HG02885 (cell line): ENCODE measurements around the gene HPSE2.
"Not testable (repeated sequence)": the region's sequence is repeated elsewhere in the genome, so short reads cannot be mapped to it uniquely, and the experiment has no call there.

Experiments used
- ATAC-seq: cut with Tn5 transposase; IDR thresholded peaks from one replicate; pipeline ENCODE4 v1.9.1; 2021; ENCODE audit warnings: mild to moderate bottlenecking; ENCODE audit not compliant: unreplicated experiment, poor library complexity

HPSE2 gene

DNA sequence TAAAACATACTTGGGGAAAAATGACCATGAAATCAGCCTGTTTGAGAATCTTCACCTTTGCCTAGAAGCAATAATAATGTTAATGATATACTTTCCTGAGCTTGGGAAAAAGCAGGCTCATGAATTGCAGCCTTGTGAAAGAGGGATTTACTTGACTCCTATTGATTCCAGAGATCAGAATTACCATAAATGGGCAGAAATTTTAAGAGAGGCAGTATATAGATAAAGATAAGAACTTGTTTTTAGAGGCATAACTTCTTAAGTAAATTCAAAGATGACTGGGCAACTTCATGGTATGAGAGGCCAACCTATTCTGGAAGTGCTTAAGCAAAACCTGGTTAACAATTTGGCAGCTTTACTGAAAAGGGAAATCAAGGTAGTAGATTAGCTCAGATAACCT is 225.4 kb downstream of the HPSE2 start:
- ATAC-seq, result no peak

- no peak for ATAC-seq
Observed at GRCh38 chr10:99008054-99008453, 227.6 kb downstream of the HPSE2 start.

DNA sequence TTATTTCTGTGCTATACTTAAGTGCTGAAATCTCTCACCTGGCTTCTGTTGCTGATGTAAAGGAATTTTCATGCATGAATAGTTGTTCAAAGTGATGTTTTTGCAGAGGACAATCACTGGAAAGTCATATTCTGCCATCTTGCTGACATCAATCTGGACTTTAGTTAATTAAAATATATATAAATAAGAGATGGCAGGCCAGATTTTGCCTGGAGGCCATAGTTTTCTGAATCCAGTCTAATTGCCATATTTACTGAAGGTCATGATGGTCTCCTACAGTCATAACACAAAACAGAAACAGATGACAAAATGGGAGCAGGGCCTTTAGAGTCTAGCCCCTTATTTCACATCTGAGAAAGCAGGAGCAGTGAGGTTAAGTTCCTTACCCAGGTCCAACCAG is 228.2 kb downstream of the HPSE2 start:
- no peak for ATAC-seq

- no peak for ATAC-seq
Observed at GRCh38 chr10:99005254-99005653, 230.4 kb downstream of the HPSE2 start.

- ATAC-seq, result no peak
Observed at GRCh38 chr10:99004738-99005137, 230.9 kb downstream of the HPSE2 start.

- no peak for ATAC-seq
Observed at GRCh38 chr10:99002392-99002791, 233.3 kb downstream of the HPSE2 start.

- ATAC-seq, result no peak
Observed at GRCh38 chr10:98997596-98997995, 238.1 kb downstream of the HPSE2 start.

DNA sequence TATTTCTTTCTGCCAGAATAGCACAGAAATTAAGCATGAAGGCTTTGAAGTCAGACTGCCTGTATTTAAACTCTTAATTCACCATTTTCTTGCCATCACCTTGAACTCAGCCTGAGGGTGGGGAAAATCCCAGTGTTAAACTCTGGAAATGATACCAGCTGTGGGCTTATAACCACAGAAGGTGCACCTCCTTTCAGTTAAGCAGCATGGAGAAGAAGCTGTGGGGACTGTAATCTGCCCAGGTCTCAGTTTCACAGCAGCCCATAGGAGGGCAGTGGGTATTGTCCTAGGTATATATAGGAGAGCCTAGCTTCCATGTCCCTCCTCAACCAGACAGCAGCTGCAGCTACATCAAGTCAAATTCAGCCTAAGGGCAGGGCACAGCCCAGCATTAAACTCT is 241.6 kb downstream of the HPSE2 start:
- ATAC-seq, result no peak

GRCh38 chr10:98983751-98984150 is 251.9 kb downstream of the HPSE2 start:
- ATAC-seq, result not testable (repeated sequence)

DNA sequence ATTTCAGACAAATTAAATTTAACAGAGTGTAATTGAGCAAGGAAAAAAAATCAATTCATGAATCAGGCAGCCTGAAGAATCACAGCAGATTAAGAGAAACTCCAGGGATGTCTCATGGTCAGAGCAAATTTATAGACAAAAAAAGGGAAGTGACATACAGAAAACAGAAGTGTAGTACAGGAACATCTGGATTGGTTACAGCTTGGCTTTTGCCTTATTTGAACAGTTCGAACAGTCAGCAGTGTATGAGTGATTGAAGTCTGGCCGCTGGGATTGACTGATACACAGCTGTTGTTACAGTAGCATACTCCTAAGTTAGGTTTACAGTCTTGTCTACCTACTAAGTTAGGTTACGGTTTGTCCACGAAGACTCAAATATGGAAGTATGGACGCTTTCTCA is 255.3 kb downstream of the HPSE2 start:
- no peak for ATAC-seq

- ATAC-seq, result no peak
Observed at GRCh38 chr10:98971464-98971863, 264.2 kb downstream of the HPSE2 start.

DNA sequence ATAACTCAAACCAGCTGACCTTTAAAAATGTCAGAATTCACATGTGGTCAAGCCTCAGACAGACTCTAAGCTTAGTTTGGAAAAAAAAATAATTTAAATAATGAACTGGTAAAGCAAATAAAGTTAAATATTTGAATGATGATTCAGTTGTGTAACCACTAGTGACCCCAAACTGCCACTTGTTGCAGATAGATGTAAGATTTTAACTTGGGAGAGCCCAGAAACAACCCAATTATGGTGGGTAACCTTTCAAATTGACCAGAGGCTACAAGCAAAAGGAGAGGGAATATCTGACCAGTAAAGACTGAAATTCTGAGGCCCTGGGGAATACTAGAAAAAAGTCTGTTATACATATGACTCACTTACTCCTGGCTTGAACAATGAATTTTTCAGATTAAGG is 268.1 kb downstream of the HPSE2 start:
- no peak for ATAC-seq

DNA sequence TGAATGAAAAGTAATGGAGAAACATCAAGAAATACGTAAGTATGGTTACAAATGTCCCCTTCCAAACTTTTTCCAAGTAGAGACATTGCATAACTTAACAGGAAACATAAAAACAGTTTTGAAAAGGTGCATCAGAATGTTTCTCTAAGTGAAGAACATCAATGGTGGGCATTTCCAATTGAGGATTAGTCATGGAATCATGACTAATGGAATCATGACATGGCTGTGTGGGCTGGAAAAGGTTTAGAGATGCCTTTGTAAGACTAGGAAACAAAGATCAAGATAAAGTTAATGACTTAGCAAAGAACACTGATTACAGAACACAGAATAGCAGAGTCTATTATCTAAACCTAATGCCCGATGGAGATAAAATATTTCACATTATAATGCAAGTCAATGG is 272.0 kb downstream of the HPSE2 start:
- no peak for ATAC-seq

DNA sequence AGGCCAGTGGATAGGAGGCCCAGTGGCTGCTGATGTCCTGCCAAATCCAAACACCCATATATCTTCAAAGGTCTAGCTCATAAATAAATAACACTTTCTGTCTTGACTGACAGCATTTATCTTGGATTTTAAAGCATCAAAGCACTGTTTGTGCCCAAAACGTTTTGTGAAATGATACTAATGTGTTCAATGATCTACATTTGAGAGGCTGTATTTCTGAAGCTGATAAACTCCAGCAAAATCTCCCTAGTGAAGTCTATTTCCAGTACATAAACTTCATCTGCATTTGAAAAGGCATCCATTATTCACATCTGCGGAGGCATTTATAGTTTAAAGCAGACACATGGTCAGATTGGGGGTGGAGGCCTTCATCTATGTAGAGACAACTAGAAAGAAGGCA is 276.3 kb downstream of the HPSE2 start:
- no peak for ATAC-seq

- no peak for ATAC-seq
Observed at GRCh38 chr10:98957801-98958200, 277.9 kb downstream of the HPSE2 start.

GRCh38 chr10:98956576-98957260 is 278.9 kb downstream of the HPSE2 start:
- ATAC-seq, result no peak

- ATAC-seq, result no peak
Observed at GRCh38 chr10:98953251-98953650, 282.4 kb downstream of the HPSE2 start.

DNA sequence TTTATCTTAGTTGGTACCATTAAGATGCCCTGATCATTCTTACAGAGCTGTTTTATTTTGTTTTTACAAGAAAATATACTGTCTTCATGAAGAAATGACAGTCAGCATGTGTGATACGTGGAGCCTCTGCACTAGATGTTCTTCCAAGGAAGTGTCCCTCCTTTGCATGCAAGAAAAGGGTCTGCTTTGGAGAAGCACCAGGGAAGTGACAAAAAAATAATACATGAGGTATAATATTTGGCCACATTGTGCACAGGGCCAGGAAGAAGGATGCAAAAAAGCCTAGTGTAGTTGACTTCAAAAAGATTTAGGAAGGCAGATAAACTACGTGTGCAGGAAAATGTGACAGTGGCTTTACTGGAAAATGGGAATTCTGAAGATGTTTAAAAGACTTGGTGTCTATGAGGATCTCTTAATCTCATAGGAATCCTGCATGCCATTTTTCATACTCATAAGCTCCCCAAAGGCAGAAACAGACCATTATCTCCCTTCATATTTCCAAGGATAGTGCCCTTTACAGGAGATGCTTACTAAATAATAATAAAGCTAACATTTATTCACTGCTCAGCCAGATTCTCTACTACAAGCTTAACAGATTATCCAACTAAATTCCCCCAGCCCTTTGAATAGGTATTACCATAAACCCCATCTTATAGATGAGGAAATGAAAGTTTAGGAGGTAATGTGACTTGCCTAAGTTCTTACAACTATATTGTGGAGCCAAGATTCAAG is 284.2 kb downstream of the HPSE2 start:
- ATAC-seq, result no peak

GRCh38 chr10:98950106-98950505 is 285.5 kb downstream of the HPSE2 start:
- ATAC-seq, result no peak

- no peak for ATAC-seq
Observed at GRCh38 chr10:98949306-98949705, 286.3 kb downstream of the HPSE2 start.

- no peak for ATAC-seq
Observed at GRCh38 chr10:98943681-98944080, 292.0 kb downstream of the HPSE2 start.

DNA sequence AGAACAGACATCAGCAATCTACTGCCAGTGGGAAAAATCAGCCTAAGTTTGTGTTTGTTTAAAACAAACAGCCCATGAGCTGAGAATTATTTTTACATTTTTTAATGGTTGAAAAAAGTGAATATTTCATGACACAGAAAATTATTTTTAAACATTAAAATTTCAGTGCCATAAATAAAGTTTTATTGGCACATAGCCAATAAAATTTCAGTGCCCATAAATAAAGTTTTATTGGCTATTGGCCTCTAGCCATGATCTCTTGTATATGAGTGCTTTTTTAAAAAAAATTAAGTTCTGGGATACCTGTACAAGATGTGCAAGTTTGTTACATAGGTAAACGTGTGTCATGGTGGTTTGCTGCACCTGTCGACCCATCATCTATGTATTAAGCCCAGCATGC is 305.9 kb downstream of the HPSE2 start:
- ATAC-seq, result no peak
